Endothelial cell (in vitro differentiated cells): ENCODE results near the gene CPED1. TPM values are rescaled to one million over a fixed set of nuclear protein-coding genes. Genes with fewer than 3 reads are reported as not detected.

Experiments used
- DNase-seq: peaks from one replicate; pipeline ENCODE4 v3.0.0; 2021; ENCODE audit warnings: low spot score
- H3K27ac Mint-ChIP-seq: one replicate; pipeline ENCODE4 v1.8.0; 2021; ENCODE audit warnings: mixed read lengths, inconsistent platforms; ENCODE audit not compliant: unreplicated experiment
- H3K27me3 Mint-ChIP-seq: one replicate; pipeline ENCODE4 v1.8.0; 2021; ENCODE audit warnings: mild to moderate bottlenecking, moderate library complexity, mixed read lengths, inconsistent platforms; ENCODE audit not compliant: unreplicated experiment
- H3K36me3 Mint-ChIP-seq: one replicate; pipeline ENCODE4 v1.8.0; 2021; ENCODE audit warnings: mild to moderate bottlenecking, low read depth, mixed read lengths, inconsistent platforms; ENCODE audit not compliant: unreplicated experiment
- H3K4me1 Mint-ChIP-seq: one replicate; pipeline ENCODE4 v1.8.0; 2021; ENCODE audit warnings: mild to moderate bottlenecking, mixed read lengths, inconsistent platforms; ENCODE audit not compliant: unreplicated experiment
- H3K4me3 Mint-ChIP-seq: one replicate; pipeline ENCODE4 v1.8.0; 2021; ENCODE audit warnings: mild to moderate bottlenecking, mixed read lengths, inconsistent platforms; ENCODE audit not compliant: unreplicated experiment
- H3K9me3 Mint-ChIP-seq: one replicate; pipeline ENCODE4 v1.8.0; 2021; ENCODE audit warnings: mixed read lengths, inconsistent platforms; ENCODE audit not compliant: unreplicated experiment
- total RNA-seq: library from RNA; stranded (reverse); fragmentation: NEBNext Ultra II Directional; extraction: Animal tissue kit (Norgen Biotek cat#: 25700); gene quantifications from one replicate; pipeline ENCODE4 v1.2.1, GENCODE V29; 2021; ENCODE audit not compliant: unreplicated experiment
- TF ChIP-seq, protein P1 (sequence below): fragments of 200-600 bp; sonication (generic); IDR thresholded peaks from one replicate; pipeline ENCODE4 v1.5.0; 2021; ENCODE audit warnings: antibody characterized with exemption; ENCODE audit not compliant: unreplicated experiment

Gene CPED1
- total RNA-seq, 1 donor from 2014 or later = 1.8 TPM

GRCh38 chr7:120998996-120999565, 10.6 kb downstream of the CPED1 start:
- peaks cover 2% of the 10 kb centered on the region for H3K27me3 Mint-ChIP-seq
- no peak overlapping the region for H3K4me3 Mint-ChIP-seq
- H3K27ac Mint-ChIP-seq = no peak overlapping the region
- H3K9me3 Mint-ChIP-seq = no peaks in the 10 kb centered on the region
- H3K4me1 Mint-ChIP-seq = peaks cover 17% of the 10 kb centered on the region
- TF ChIP-seq, protein P1, sequence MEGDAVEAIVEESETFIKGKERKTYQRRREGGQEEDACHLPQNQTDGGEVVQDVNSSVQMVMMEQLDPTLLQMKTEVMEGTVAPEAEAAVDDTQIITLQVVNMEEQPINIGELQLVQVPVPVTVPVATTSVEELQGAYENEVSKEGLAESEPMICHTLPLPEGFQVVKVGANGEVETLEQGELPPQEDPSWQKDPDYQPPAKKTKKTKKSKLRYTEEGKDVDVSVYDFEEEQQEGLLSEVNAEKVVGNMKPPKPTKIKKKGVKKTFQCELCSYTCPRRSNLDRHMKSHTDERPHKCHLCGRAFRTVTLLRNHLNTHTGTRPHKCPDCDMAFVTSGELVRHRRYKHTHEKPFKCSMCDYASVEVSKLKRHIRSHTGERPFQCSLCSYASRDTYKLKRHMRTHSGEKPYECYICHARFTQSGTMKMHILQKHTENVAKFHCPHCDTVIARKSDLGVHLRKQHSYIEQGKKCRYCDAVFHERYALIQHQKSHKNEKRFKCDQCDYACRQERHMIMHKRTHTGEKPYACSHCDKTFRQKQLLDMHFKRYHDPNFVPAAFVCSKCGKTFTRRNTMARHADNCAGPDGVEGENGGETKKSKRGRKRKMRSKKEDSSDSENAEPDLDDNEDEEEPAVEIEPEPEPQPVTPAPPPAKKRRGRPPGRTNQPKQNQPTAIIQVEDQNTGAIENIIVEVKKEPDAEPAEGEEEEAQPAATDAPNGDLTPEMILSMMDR = no peak
- no peak for DNase-seq
- H3K36me3 Mint-ChIP-seq = no peaks in the 10 kb centered on the region

GRCh38 chr7:121000081-121000983, 11.8 kb downstream of the CPED1 start:
- H3K27me3 Mint-ChIP-seq = no peaks in the 10 kb centered on the region
- no peaks in the 10 kb centered on the region for H3K36me3 Mint-ChIP-seq
- TF ChIP-seq, protein P1 = no peak
- H3K9me3 Mint-ChIP-seq = no peaks in the 10 kb centered on the region
- no peak overlapping the region for H3K27ac Mint-ChIP-seq
- DNase-seq = no peak
- H3K4me1 Mint-ChIP-seq = peaks cover 14% of the 10 kb centered on the region
- H3K4me3 Mint-ChIP-seq = no peak overlapping the region

GRCh38 chr7:121001234-121001906, 12.9 kb downstream of the CPED1 start:
- H3K4me1 Mint-ChIP-seq = peaks cover 23% of the 10 kb centered on the region
- TF ChIP-seq, protein P1 = no peak
- DNase-seq = no peak
- H3K36me3 Mint-ChIP-seq = no peaks in the 10 kb centered on the region
- no peaks in the 10 kb centered on the region for H3K27me3 Mint-ChIP-seq
- no peak overlapping the region for H3K27ac Mint-ChIP-seq
- H3K4me3 Mint-ChIP-seq = no peak overlapping the region
- H3K9me3 Mint-ChIP-seq = no peaks in the 10 kb centered on the region

- Mint-ChIP-seq H3K27ac (no peak overlapping the region), H3K4me1 (peaks cover 30% of the 10 kb centered on the region), H3K27me3 (no peaks in the 10 kb centered on the region), H3K9me3 (no peaks in the 10 kb centered on the region), H3K36me3 (no peaks in the 10 kb centered on the region), H3K4me3 (no peak overlapping the region)
- DNase-seq = no peak
- TF ChIP-seq, protein P1 = no peak
These were observed 13.7 kb downstream of the CPED1 start for GRCh38 chr7:121002048-121002756.
